Measurements from ENCODE around the gene CPA2. TPM values are rescaled to one million over a fixed set of nuclear protein-coding genes. Genes with fewer than 3 reads are reported as not detected.
"Not testable (repeated sequence)": the region's sequence is repeated elsewhere in the genome, so short reads cannot be mapped to it uniquely, and the experiment has no call there.

The CPA2 gene
- polyA plus RNA-seq, 1 donor (not counting 4 experiments of a cell fraction or from before 2014, with no cell fraction given): 0.33 TPM

- dilution Hi-C loops (cut with MboI; ENCODE audit: extremely low pct_ligation_motif_present, low sequenced_read_pairs): no loop called here
- Histone ChIP-seq H3K9me3 (ENCODE audit: control insufficient read depth, low read depth, low read length) (no peaks in the 10 kb centered on the region), H3K79me2 (ENCODE audit: control insufficient read depth, insufficient read depth, low read length) (no peaks in the 10 kb centered on the region), H3K9ac (ENCODE audit: control insufficient read depth, extremely low read depth, insufficient read depth, low read length) (no peak overlapping the region), H3K4me2 (ENCODE audit: control insufficient read depth, extremely low read depth, insufficient read depth, low read depth, low read length) (no peak overlapping the region), H3K27ac (ENCODE audit: control insufficient read depth, insufficient read depth, low read length) (no peak overlapping the region), H3K27me3 (ENCODE audit: control insufficient read depth, extremely low read depth, insufficient read depth, low read length) (no peaks in the 10 kb centered on the region), H3K4me1 (ENCODE audit: control insufficient read depth, extremely low read depth, insufficient read depth, low read length) (no peaks in the 10 kb centered on the region), H4K20me1 (ENCODE audit: control insufficient read depth, extremely low read depth, insufficient read depth, low read length) (no peaks in the 10 kb centered on the region), H3K36me3 (ENCODE audit: control insufficient read depth in 2 of 2, extremely low read depth in 1 of 2, insufficient read depth in 2 of 2, low read length in 2 of 2) (no peaks in the 10 kb centered on the region), H3K4me3 (ENCODE audit: control insufficient read depth in 2 of 3, extremely low read depth in 1 of 3, insufficient read depth in 2 of 3, low read depth in 1 of 3, low read length in 3 of 3) (no peak overlapping the region), H2AFZ (ENCODE audit: control insufficient read depth, low read length) (no peak overlapping the region), H3K9me1 (ENCODE audit: control insufficient read depth, extremely low read depth, insufficient read depth, low read length) (no peaks in the 10 kb centered on the region)
- no peak for TF ChIP-seq CTCF (optimal IDR thresholded peaks at IDR 0.05 in 1 of 3, IDR thresholded peaks at IDR 0.05 in 1 of 3, conservative IDR thresholded peaks at IDR 0.05 in 1 of 3; ENCODE audit: extremely low read depth in 1 of 3, insufficient read depth in 2 of 3, low read length in 3 of 3)
- no peak for TF ChIP-seq EZH2 (IDR thresholded peaks at IDR 0.05; ENCODE audit: low read length)
- FAIRE-seq (no peak), DNase-seq (ENCODE audit: low read depth, low spot score) (no peak)
Measured at GRCh38 chr7:130232209-130232608, 34.5 kb upstream of the CPA2 start.

- H3K4me1 ChIP-seq (ENCODE audit: control insufficient read depth, extremely low read depth, insufficient read depth, low read length): no peaks in the 10 kb centered on the region
- no peak overlapping the region for H3K4me2 ChIP-seq (ENCODE audit: control insufficient read depth, extremely low read depth, insufficient read depth, low read depth, low read length)
- dilution Hi-C loops (cut with MboI; ENCODE audit: extremely low pct_ligation_motif_present, low sequenced_read_pairs): no loop called here
Measured at GRCh38 chr7:130234078-130234477, 32.6 kb upstream of the CPA2 start.

GRCh38 chr7:130236361-130236760 lies 30.3 kb upstream of the CPA2 start:
- H3K27ac ChIP-seq (ENCODE audit: control insufficient read depth, insufficient read depth, low read length); DNase-seq (ENCODE audit: low read depth, low spot score); H3K27me3 ChIP-seq (ENCODE audit: control insufficient read depth, extremely low read depth, insufficient read depth, low read length); H3K4me1 ChIP-seq (ENCODE audit: control insufficient read depth, extremely low read depth, insufficient read depth, low read length); H3K9me1 ChIP-seq (ENCODE audit: control insufficient read depth, extremely low read depth, insufficient read depth, low read length); H2AFZ ChIP-seq (ENCODE audit: control insufficient read depth, low read length); H3K79me2 ChIP-seq (ENCODE audit: control insufficient read depth, insufficient read depth, low read length); H3K9me3 ChIP-seq (ENCODE audit: control insufficient read depth, low read depth, low read length); H3K4me2 ChIP-seq (ENCODE audit: control insufficient read depth, extremely low read depth, insufficient read depth, low read depth, low read length); FAIRE-seq; dilution Hi-C loops (cut with MboI; ENCODE audit: extremely low pct_ligation_motif_present, low sequenced_read_pairs); H4K20me1 ChIP-seq (ENCODE audit: control insufficient read depth, extremely low read depth, insufficient read depth, low read length); H3K4me3 ChIP-seq (ENCODE audit: control insufficient read depth in 2 of 3, extremely low read depth in 1 of 3, insufficient read depth in 2 of 3, low read depth in 1 of 3, low read length in 3 of 3); H3K36me3 ChIP-seq (ENCODE audit: control insufficient read depth in 2 of 2, extremely low read depth in 1 of 2, insufficient read depth in 2 of 2, low read length in 2 of 2); H3K9ac ChIP-seq (ENCODE audit: control insufficient read depth, extremely low read depth, insufficient read depth, low read length): not testable (repeated sequence)

More at GRCh38 chr7:130234078-130234477, 32.6 kb upstream of the CPA2 start:
- no peak for FAIRE-seq
- H3K27me3 ChIP-seq (ENCODE audit: control insufficient read depth, extremely low read depth, insufficient read depth, low read length): no peaks in the 10 kb centered on the region
- TF ChIP-seq CTCF (optimal IDR thresholded peaks at IDR 0.05 in 1 of 3, IDR thresholded peaks at IDR 0.05 in 1 of 3, conservative IDR thresholded peaks at IDR 0.05 in 1 of 3; ENCODE audit: extremely low read depth in 1 of 3, insufficient read depth in 2 of 3, low read length in 3 of 3) (no peak), EZH2 (IDR thresholded peaks at IDR 0.05; ENCODE audit: low read length) (no peak)
- H3K9ac ChIP-seq (ENCODE audit: control insufficient read depth, extremely low read depth, insufficient read depth, low read length): no peak overlapping the region
- H3K9me3 ChIP-seq (ENCODE audit: control insufficient read depth, low read depth, low read length): no peaks in the 10 kb centered on the region
- H3K27ac ChIP-seq (ENCODE audit: control insufficient read depth, insufficient read depth, low read length): no peak overlapping the region
- no peak for DNase-seq (ENCODE audit: low read depth, low spot score)
- H2AFZ ChIP-seq (ENCODE audit: control insufficient read depth, low read length): no peak overlapping the region
- H3K79me2 ChIP-seq (ENCODE audit: control insufficient read depth, insufficient read depth, low read length): no peaks in the 10 kb centered on the region
- no peaks in the 10 kb centered on the region for H3K9me1 ChIP-seq (ENCODE audit: control insufficient read depth, extremely low read depth, insufficient read depth, low read length)
- H3K36me3 ChIP-seq (ENCODE audit: control insufficient read depth in 2 of 2, extremely low read depth in 1 of 2, insufficient read depth in 2 of 2, low read length in 2 of 2): no peaks in the 10 kb centered on the region
- H4K20me1 ChIP-seq (ENCODE audit: control insufficient read depth, extremely low read depth, insufficient read depth, low read length): no peaks in the 10 kb centered on the region
- no peak overlapping the region for H3K4me3 ChIP-seq (ENCODE audit: control insufficient read depth in 2 of 3, extremely low read depth in 1 of 3, insufficient read depth in 2 of 3, low read depth in 1 of 3, low read length in 3 of 3)

All from keratinocyte (primary cell).